Nephron progenitor cell (in vitro differentiated cells): ENCODE data around the gene UTF1.

Source experiments
- DNase-seq: peaks from one replicate; pipeline ENCODE4 v3.0.0; 2021
- H3K27ac Mint-ChIP-seq: 2 replicates; pipeline ENCODE4 v1.8.0; 2021; ENCODE audit warnings: mild to moderate bottlenecking, moderate library complexity, mixed read lengths
- H3K27me3 Mint-ChIP-seq: 2 replicates; pipeline ENCODE4 v1.8.0; 2021; ENCODE audit warnings: mild to moderate bottlenecking, low read depth, mixed read lengths; ENCODE audit not compliant: poor library complexity
- H3K36me3 Mint-ChIP-seq: 2 replicates; pipeline ENCODE4 v1.8.0; 2021; ENCODE audit warnings: low read depth, mixed read lengths
- H3K4me1 Mint-ChIP-seq: 2 replicates; pipeline ENCODE4 v1.8.0; 2021; ENCODE audit warnings: mixed read lengths
- H3K4me3 Mint-ChIP-seq: 2 replicates; pipeline ENCODE4 v1.8.0; 2021; ENCODE audit warnings: mild to moderate bottlenecking, moderate library complexity, mixed read lengths
- H3K9me3 Mint-ChIP-seq: 2 replicates; pipeline ENCODE4 v1.8.0; 2021; ENCODE audit warnings: mild to moderate bottlenecking, moderate library complexity, mixed read lengths
- TF ChIP-seq, protein P1 (sequence below): fragments of 200-600 bp; sonication (generic); IDR thresholded peaks from 2 replicates; pipeline ENCODE4 v1.5.0; 2021; ENCODE audit warnings: antibody characterized with exemption

The UTF1 gene

DNA sequence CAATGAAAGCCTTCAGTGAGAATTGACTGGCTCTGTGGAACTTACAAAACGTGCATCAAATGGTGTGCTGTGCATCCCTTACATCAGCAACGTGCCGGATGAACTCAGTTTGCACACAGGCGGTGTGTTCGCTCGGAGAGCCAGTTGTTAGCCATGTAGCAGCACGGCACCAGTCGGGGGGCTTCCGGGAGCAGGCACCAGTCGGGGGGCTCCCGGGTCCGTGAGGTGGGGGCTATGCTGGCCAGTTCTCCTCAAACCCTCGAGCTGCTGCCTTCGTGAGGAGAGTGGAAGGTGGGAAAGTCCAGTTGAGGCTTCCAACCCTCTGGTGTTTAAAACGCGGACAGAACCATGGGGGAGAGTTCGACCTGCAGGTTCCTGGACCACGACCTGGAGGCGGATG, 34.9 kb upstream of the UTF1 start:
- TF ChIP-seq, protein P1, sequence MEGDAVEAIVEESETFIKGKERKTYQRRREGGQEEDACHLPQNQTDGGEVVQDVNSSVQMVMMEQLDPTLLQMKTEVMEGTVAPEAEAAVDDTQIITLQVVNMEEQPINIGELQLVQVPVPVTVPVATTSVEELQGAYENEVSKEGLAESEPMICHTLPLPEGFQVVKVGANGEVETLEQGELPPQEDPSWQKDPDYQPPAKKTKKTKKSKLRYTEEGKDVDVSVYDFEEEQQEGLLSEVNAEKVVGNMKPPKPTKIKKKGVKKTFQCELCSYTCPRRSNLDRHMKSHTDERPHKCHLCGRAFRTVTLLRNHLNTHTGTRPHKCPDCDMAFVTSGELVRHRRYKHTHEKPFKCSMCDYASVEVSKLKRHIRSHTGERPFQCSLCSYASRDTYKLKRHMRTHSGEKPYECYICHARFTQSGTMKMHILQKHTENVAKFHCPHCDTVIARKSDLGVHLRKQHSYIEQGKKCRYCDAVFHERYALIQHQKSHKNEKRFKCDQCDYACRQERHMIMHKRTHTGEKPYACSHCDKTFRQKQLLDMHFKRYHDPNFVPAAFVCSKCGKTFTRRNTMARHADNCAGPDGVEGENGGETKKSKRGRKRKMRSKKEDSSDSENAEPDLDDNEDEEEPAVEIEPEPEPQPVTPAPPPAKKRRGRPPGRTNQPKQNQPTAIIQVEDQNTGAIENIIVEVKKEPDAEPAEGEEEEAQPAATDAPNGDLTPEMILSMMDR = no peak
- Mint-ChIP-seq H3K36me3 (peaks cover 21% of the 10 kb centered on the region), H3K4me1 (peaks cover 6% of the 10 kb centered on the region), H3K27ac (no peak overlapping the region), H3K4me3 (no peak overlapping the region), H3K27me3 (peaks cover 18% of the 10 kb centered on the region), H3K9me3 (peaks cover 30% of the 10 kb centered on the region)
- DNase-seq = no peak

- TF ChIP-seq, protein P1 = no peak
- Mint-ChIP-seq H3K9me3 (peaks cover 30% of the 10 kb centered on the region), H3K27ac (no peak overlapping the region), H3K36me3 (peaks cover 16% of the 10 kb centered on the region), H3K27me3 (peaks cover 18% of the 10 kb centered on the region), H3K4me1 (peaks cover 6% of the 10 kb centered on the region), H3K4me3 (no peak overlapping the region)
- no peak for DNase-seq
These were observed 34.4 kb upstream of the UTF1 start for GRCh38 chr10:133195611-133196010.

DNA sequence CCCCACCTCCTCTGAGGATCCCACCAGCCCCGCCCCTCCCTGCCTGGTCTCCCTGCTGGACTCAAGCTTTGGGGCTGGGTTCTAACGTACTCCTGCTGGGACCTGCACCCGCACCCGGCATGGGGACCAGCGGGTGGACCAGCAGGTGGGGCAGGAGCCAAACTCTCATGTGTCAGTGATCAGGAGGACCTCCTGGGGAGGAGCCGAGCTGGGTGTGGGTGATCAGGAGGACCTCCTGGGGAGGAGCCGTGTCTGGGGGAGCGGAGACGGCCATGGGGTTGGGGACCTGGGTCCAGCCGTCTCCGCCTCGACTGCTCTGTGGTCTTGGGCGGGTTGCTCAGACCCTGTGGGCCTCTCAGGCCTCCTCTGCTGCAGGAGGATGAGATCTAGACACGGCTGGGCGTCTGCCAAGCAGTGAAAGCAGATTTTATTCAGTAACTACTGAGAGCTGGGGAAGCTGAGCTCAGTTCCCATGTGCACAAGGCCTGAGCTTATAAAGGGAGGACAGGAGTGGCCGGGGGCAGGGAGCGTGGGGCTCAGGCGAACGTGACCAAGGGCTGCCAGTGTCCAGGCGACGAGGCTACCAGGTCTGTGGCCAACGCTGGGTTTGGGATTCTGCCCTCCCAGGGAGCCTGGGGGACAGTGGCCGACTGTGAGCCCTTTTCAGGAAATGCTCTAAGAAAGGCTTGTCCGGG, 33.6 kb upstream of the UTF1 start:
- Mint-ChIP-seq H3K36me3 (peaks cover 14% of the 10 kb centered on the region), H3K27me3 (peaks cover 18% of the 10 kb centered on the region), H3K4me1 (peaks cover 11% of the 10 kb centered on the region), H3K9me3 (peaks cover 30% of the 10 kb centered on the region), H3K4me3 (no peak overlapping the region), H3K27ac (peak overlapping the region; percentile 87)
- no peak for DNase-seq
- TF ChIP-seq, protein P1 = no peak

DNA sequence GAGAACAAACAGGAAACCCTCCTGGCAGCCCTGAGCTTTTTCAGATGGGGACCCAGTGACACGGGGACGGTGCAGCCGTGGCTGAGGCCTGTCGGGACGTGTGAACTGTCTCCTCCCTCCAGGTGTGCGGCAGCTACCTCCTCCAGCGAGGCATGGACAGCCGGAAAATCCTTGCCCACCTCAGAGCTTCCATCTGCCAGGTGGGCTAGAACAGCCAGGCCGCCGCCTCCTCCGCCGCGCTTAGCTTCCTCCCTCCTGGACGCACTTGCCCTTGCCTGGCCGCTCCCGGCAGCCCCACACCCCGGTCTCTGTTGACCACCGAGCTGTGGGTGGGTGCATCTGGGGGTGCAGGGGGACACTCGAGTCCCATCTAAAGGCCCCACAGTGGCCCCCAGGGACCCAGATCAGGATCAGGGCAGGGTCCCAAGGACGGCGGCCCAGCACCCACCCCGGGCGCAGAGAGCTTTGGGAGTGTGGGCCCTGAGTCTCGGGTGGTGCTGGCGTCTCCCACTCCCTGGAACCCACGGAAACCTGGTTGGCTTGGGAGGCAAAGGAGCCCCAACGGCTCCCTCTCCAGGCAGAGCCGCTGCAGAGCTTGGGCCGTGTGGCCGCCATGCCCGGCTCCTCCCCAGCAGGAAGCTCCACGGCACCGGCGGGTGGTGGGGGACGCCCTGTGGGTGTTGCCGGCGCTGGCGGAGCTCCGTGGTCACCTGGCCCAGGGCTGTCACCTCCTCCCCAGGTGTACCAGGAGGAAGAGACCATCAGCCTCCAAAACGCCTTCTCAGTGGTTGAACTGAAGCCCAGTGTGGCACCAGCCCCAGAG, 32.9 kb upstream of the UTF1 start:
- peaks cover 10% of the 10 kb centered on the region for H3K36me3 Mint-ChIP-seq
- peaks cover 11% of the 10 kb centered on the region for H3K4me1 Mint-ChIP-seq
- H3K27ac Mint-ChIP-seq = no peak overlapping the region
- DNase-seq = no peak
- no peak overlapping the region for H3K4me3 Mint-ChIP-seq
- peaks cover 15% of the 10 kb centered on the region for H3K27me3 Mint-ChIP-seq
- H3K9me3 Mint-ChIP-seq = peaks cover 24% of the 10 kb centered on the region
- TF ChIP-seq, protein P1 = no peak

GRCh38 chr10:133197786-133198185, 32.2 kb upstream of the UTF1 start:
- TF ChIP-seq, protein P1 = no peak
- Mint-ChIP-seq H3K4me3 (no peak overlapping the region), H3K9me3 (peaks cover 18% of the 10 kb centered on the region), H3K27ac (no peak overlapping the region), H3K4me1 (peaks cover 11% of the 10 kb centered on the region), H3K27me3 (peaks cover 9% of the 10 kb centered on the region), H3K36me3 (peaks cover 4% of the 10 kb centered on the region)
- no peak for DNase-seq
